ENCODE data around the gene ADGRA1.
"Not testable (repeated sequence)": the region's sequence is repeated elsewhere in the genome, so short reads cannot be mapped to it uniquely, and the experiment has no call there.

ADGRA1 gene

GRCh38 chr10:133047526-133048123 is 40.1 kb upstream of the ADGRA1 start:
- peaks cover 0 to 3% of the 10 kb centered on the region in 2 donors for H3K4me1 Mint-ChIP-seq (ENCODE audit: low read depth in 2 of 2)
- ATAC-seq (replicated peaks) (no peak), DNase-seq (no peak)
- no peak overlapping the region for H3K27ac Mint-ChIP-seq
- H3K36me3 Mint-ChIP-seq (ENCODE audit: insufficient read depth): no peaks in the 10 kb centered on the region
- peaks cover 7 to 28% of the 10 kb centered on the region in 2 donors for H3K27me3 Mint-ChIP-seq
- no peak overlapping the region for H3K4me3 Mint-ChIP-seq
- no peaks in the 10 kb centered on the region for H3K9me3 Mint-ChIP-seq

DNA sequence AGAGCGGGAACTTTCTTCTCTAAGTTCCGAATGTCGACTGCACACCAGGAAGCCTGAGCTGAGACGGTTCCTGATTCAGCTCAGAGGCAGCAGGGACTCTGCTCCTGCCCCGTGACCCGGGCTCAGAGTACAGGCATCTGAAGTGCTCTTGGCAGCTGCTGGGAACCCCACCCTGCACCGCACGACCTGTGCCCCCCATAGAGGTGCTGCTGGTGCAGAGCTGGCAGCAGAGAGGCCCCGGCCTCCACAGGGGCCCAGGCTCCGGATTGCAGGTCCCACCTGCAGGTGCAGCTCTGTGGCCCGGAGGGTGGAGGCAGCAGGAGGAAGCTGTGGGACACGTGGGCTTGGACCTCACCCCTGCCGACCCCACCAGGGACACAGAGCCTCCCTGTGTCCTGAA is 39.5 kb upstream of the ADGRA1 start:
- Mint-ChIP-seq H3K36me3 (ENCODE audit: insufficient read depth) (no peaks in the 10 kb centered on the region), H3K9me3 (no peaks in the 10 kb centered on the region), H3K27me3 (peaks cover 7 to 28% of the 10 kb centered on the region in 2 donors), H3K4me1 (ENCODE audit: low read depth in 2 of 2) (peaks cover 0 to 3% of the 10 kb centered on the region in 2 donors), H3K4me3 (no peak overlapping the region), H3K27ac (no peak overlapping the region)
- no peak for ATAC-seq (replicated peaks)
- DNase-seq: no peak

- peaks cover 7 to 28% of the 10 kb centered on the region in 2 donors for H3K27me3 Mint-ChIP-seq
- H3K9me3 Mint-ChIP-seq: no peaks in the 10 kb centered on the region
- peaks cover 0 to 3% of the 10 kb centered on the region in 2 donors for H3K4me1 Mint-ChIP-seq (ENCODE audit: low read depth in 2 of 2)
- DNase-seq: no peak
- H3K27ac Mint-ChIP-seq: no peak overlapping the region
- no peak overlapping the region for H3K4me3 Mint-ChIP-seq
- no peak for ATAC-seq (replicated peaks)
- no peaks in the 10 kb centered on the region for H3K36me3 Mint-ChIP-seq (ENCODE audit: insufficient read depth)
Observed at GRCh38 chr10:133048926-133049325, 38.8 kb upstream of the ADGRA1 start.

GRCh38 chr10:133049639-133050038 is 38.1 kb upstream of the ADGRA1 start:
- no peak overlapping the region for H3K27ac Mint-ChIP-seq
- no peaks in the 10 kb centered on the region for H3K36me3 Mint-ChIP-seq (ENCODE audit: insufficient read depth)
- H3K9me3 Mint-ChIP-seq: no peaks in the 10 kb centered on the region
- peaks cover 0 to 2% of the 10 kb centered on the region in 2 donors for H3K4me1 Mint-ChIP-seq (ENCODE audit: low read depth in 2 of 2)
- no peak for DNase-seq
- no peak for ATAC-seq (replicated peaks)
- no peak overlapping the region for H3K4me3 Mint-ChIP-seq
- peaks cover 7 to 28% of the 10 kb centered on the region in 2 donors for H3K27me3 Mint-ChIP-seq

- H3K27ac Mint-ChIP-seq: no peak overlapping the region
- ATAC-seq (replicated peaks) (no peak), DNase-seq (no peak)
- no peaks in the 10 kb centered on the region for H3K9me3 Mint-ChIP-seq
- H3K27me3 Mint-ChIP-seq: peaks cover 7 to 28% of the 10 kb centered on the region in 2 donors
- no peak overlapping the region for H3K4me3 Mint-ChIP-seq
- H3K36me3 Mint-ChIP-seq (ENCODE audit: insufficient read depth): no peaks in the 10 kb centered on the region
- peaks cover 0 to 2% of the 10 kb centered on the region in 2 donors for H3K4me1 Mint-ChIP-seq (ENCODE audit: low read depth in 2 of 2)
Observed at GRCh38 chr10:133050371-133050770, 37.4 kb upstream of the ADGRA1 start.

DNA sequence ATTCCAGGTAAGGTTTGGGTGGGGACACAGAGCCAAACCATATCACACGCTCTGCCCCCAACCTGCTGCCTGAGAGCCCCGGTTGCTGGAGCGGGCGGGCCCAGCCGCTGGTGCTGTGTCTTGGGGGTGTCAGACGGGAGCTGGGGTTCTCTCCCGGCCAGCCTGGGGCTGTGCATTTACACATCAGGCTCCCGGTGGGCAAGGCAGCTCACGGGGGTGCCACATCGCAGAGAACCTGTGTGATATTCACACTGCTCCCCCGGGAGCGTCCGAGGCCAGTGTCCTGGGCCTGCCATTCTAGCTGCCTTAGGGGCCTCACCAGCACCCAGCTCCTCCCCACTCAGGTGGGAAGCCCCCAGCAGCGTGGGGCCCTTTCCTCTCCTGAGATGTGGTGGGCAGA is 35.6 kb upstream of the ADGRA1 start:
- Mint-ChIP-seq H3K4me3 (no peak overlapping the region), H3K36me3 (ENCODE audit: insufficient read depth) (no peaks in the 10 kb centered on the region), H3K4me1 (ENCODE audit: low read depth in 2 of 2) (peaks cover 0 to 2% of the 10 kb centered on the region in 2 donors), H3K9me3 (no peaks in the 10 kb centered on the region), H3K27ac (no peak overlapping the region), H3K27me3 (peaks cover 7 to 45% of the 10 kb centered on the region in 2 donors)
- no peak for ATAC-seq (replicated peaks)
- DNase-seq: no peak

- H3K27ac Mint-ChIP-seq; DNase-seq; H3K9me3 Mint-ChIP-seq; ATAC-seq (replicated peaks); H3K4me3 Mint-ChIP-seq; H3K36me3 Mint-ChIP-seq (ENCODE audit: insufficient read depth); H3K4me1 Mint-ChIP-seq (ENCODE audit: low read depth in 2 of 2): not testable (repeated sequence)
- H3K27me3 Mint-ChIP-seq: peaks cover 3 to 37% of the 10 kb centered on the region in 2 donors
Observed at GRCh38 chr10:133053527-133054133, 34.1 kb upstream of the ADGRA1 start.

DNA sequence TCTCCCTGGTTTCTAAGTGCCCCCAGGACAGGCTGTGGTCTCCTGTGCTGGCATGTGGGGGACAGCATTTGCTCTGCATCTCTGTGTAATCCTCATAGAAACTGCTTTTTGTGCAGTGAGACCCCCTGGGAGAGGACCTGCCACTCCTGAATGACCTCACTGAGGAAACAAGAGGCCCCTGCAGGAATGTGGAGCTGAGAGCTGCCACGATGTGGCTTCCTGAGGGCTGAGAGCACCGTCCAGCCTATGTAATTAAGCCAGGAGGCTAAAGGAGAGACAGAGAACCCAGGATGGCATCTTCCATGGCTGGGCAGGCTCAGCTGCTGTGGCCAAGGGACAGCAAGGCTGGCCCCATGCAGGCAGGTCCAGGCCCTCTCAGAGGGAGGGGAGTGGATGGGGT is 32.3 kb upstream of the ADGRA1 start:
- Mint-ChIP-seq H3K9me3 (no peaks in the 10 kb centered on the region), H3K36me3 (ENCODE audit: insufficient read depth) (no peaks in the 10 kb centered on the region), H3K27me3 (peaks cover 0 to 37% of the 10 kb centered on the region in 2 donors), H3K4me1 (ENCODE audit: low read depth in 2 of 2) (peaks cover 13 to 18% of the 10 kb centered on the region in 2 donors), H3K27ac (no peak overlapping the region), H3K4me3 (no peak overlapping the region)
- ATAC-seq (replicated peaks): no peak
- DNase-seq: no peak

GRCh38 chr10:133056001-133056400 is 31.7 kb upstream of the ADGRA1 start:
- H3K4me3 Mint-ChIP-seq: no peak overlapping the region

GRCh38 chr10:133056651-133057178 is 31.0 kb upstream of the ADGRA1 start:
- Mint-ChIP-seq H3K4me1 (ENCODE audit: low read depth in 2 of 2) (peaks cover 13 to 18% of the 10 kb centered on the region in 2 donors), H3K4me3 (no peak overlapping the region), H3K9me3 (no peaks in the 10 kb centered on the region), H3K36me3 (ENCODE audit: insufficient read depth) (no peaks in the 10 kb centered on the region), H3K27me3 (peaks cover 0 to 31% of the 10 kb centered on the region in 2 donors), H3K27ac (no peak overlapping the region)
- ATAC-seq (replicated peaks): no peak
- DNase-seq: no peak

More at GRCh38 chr10:133056001-133056400, 31.7 kb upstream of the ADGRA1 start:
- Mint-ChIP-seq H3K4me1 (ENCODE audit: low read depth in 2 of 2) (peaks cover 13 to 18% of the 10 kb centered on the region in 2 donors), H3K9me3 (no peaks in the 10 kb centered on the region), H3K36me3 (ENCODE audit: insufficient read depth) (no peaks in the 10 kb centered on the region), H3K27ac (no peak overlapping the region), H3K27me3 (peaks cover 0 to 37% of the 10 kb centered on the region in 2 donors)
- DNase-seq: no peak
- ATAC-seq (replicated peaks): no peak

DNA sequence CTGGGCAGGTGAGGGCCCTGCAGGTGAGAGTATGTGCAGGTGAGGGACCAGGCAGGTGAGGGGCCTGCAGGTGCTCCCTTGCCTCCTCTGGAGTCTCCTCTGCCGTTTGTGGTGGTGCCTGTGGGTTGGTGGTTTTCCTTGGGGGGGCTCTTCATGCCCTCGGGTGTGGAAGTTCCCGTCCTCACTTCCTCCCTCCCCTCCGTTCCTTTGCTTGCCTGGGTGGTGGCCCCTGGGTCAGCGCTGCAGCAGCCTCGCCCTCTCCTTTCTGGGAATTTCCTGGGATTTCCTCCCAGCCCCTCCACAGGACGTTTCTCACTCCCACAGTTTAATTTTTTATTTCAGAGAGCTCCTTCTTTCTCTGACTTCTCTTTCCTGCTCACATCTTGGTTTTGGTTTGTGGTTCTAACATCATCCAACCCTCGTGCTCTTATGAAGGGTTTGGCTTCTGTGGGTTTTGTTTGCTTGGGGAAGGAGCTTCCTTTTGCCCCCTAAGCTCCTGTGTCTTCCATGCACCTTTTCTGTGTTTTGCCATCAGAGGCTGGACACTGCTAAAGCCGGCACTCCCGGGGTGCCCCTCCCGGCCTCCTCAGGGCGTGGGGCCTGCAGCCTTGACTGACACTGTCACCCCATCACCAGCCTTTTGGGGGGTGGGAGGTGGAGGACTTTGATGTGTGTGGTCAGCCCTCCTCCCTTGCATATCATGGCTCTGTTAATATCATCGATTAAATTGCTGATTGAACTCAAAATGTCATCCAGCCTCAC is 29.2 kb upstream of the ADGRA1 start:
- peaks cover 0 to 31% of the 10 kb centered on the region in 2 donors for H3K27me3 Mint-ChIP-seq
- H3K4me1 Mint-ChIP-seq (ENCODE audit: low read depth in 2 of 2): peaks cover 13 to 18% of the 10 kb centered on the region in 2 donors
- no peaks in the 10 kb centered on the region for H3K9me3 Mint-ChIP-seq
- peak overlapping the region; percentile 39 to 63 for H3K4me3 Mint-ChIP-seq
- H3K36me3 Mint-ChIP-seq (ENCODE audit: insufficient read depth): no peaks in the 10 kb centered on the region
- DNase-seq (no peak), ATAC-seq (replicated peaks) (no peak)
- H3K27ac Mint-ChIP-seq: peak overlapping the region in 1 of 2 donors; percentile 50

GRCh38 chr10:133059093-133059470 is 28.6 kb upstream of the ADGRA1 start:
- ATAC-seq (replicated peaks): no peak
- Mint-ChIP-seq H3K27me3 (peaks cover 0 to 31% of the 10 kb centered on the region in 2 donors), H3K36me3 (ENCODE audit: insufficient read depth) (no peaks in the 10 kb centered on the region), H3K27ac (no peak overlapping the region), H3K9me3 (no peaks in the 10 kb centered on the region), H3K4me3 (peak overlapping the region; percentile 53 to 63), H3K4me1 (ENCODE audit: low read depth in 2 of 2) (peaks cover 13 to 18% of the 10 kb centered on the region in 2 donors)
- no peak for DNase-seq

- Mint-ChIP-seq H3K9me3 (no peaks in the 10 kb centered on the region), H3K27me3 (peaks cover 0 to 31% of the 10 kb centered on the region in 2 donors), H3K27ac (no peak overlapping the region), H3K4me1 (ENCODE audit: low read depth in 2 of 2) (peaks cover 13 to 18% of the 10 kb centered on the region in 2 donors), H3K4me3 (peak overlapping the region; percentile 53 to 63), H3K36me3 (ENCODE audit: insufficient read depth) (no peaks in the 10 kb centered on the region)
- no peak for DNase-seq
- no peak for ATAC-seq (replicated peaks)
Observed at GRCh38 chr10:133059571-133059970, 28.2 kb upstream of the ADGRA1 start.

All from effector memory CD8-positive, alpha-beta T cell (primary cell).